C4-2B (cell line): ENCODE results near the gene LGALS9.

Experiments
- ZFX ChIP-seq: fragments of 450-650 bp; IDR thresholded peaks from 2 replicates; pipeline ENCODE4 v1.6.1; 2017
- TF ChIP-seq, protein P1 (sequence below): fragments of 450-650 bp; conservative IDR thresholded peaks from 2 replicates; pipeline ENCODE4 v1.5.1; 2017; ENCODE audit warnings: mild to moderate bottlenecking

DNA sequence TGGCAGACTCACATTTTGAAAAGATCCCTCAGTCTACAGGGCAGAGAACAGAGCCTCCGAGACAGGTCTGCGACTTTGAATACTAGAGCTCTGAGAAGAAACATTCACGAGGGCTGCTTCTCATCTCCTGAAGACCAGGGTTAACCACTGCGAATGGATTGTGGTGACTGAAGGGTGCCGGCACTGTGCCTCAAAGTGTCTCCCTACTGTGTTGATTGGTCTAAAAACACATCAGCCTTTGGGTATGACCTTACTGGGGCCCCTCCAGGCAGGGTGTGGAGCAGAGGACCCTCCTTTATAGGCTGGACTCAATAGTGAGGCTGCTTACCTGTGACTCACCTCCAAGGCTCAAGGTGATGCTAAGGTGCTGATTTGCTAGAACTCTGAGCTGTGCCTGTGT, 2.6 kb upstream of the LGALS9 start:
- TF ChIP-seq, protein P1, sequence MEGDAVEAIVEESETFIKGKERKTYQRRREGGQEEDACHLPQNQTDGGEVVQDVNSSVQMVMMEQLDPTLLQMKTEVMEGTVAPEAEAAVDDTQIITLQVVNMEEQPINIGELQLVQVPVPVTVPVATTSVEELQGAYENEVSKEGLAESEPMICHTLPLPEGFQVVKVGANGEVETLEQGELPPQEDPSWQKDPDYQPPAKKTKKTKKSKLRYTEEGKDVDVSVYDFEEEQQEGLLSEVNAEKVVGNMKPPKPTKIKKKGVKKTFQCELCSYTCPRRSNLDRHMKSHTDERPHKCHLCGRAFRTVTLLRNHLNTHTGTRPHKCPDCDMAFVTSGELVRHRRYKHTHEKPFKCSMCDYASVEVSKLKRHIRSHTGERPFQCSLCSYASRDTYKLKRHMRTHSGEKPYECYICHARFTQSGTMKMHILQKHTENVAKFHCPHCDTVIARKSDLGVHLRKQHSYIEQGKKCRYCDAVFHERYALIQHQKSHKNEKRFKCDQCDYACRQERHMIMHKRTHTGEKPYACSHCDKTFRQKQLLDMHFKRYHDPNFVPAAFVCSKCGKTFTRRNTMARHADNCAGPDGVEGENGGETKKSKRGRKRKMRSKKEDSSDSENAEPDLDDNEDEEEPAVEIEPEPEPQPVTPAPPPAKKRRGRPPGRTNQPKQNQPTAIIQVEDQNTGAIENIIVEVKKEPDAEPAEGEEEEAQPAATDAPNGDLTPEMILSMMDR = no peak
- TF ChIP-seq ZFX = no peak
